IMR-90 (cell line): ENCODE data around the gene TIGAR. TPM values are rescaled to one million over a fixed set of nuclear protein-coding genes. Genes with fewer than 3 reads are reported as not detected.

ENCODE experiments used
- ATAC-seq: fragments of 200-7000 bp; cut with Tn5 transposase; 2 replicates; pipeline ENCODE4 v1.9.1; 2020; ENCODE audit warnings: low read depth, mild to moderate bottlenecking, moderate library complexity
- BruUV-seq: library from RNA; stranded (reverse); fragments of 400-500 nt; replicated peaks from 2 replicates; lab custom pipeline; 2021; lab: Mats Ljungman, UMichigan
- CTCF ChIA-PET: fragments of 300-600 bp; formaldehyde crosslinking; extraction: SDS; loops from one replicate; lab custom pipeline; 2021; ENCODE audit warnings: antibody characterized with exemption; lab: Yijun Ruan, JAX
- POLR2A ChIA-PET: fragments of 300-600 bp; sonication (Branson Sonifier 250); formaldehyde crosslinking; loops from one replicate; lab custom pipeline; 2022; ENCODE audit warnings: antibody characterized with exemption; ENCODE audit not compliant: unreplicated experiment; lab: Charles Lee
- DNase-seq: peaks from one replicate; pipeline ENCODE4 v3.0.0; 2013
- H2AFZ ChIP-seq: replicated peaks from 2 replicates; pipeline ENCODE3; 2013; ENCODE audit warnings: low read length, mild to moderate bottlenecking; ENCODE audit not compliant: poor library complexity
- H2AK5ac ChIP-seq: 2 replicates; pipeline ENCODE4 v1.6.1; 2013; ENCODE audit warnings: low read depth, low read length, inconsistent platforms
- H2AK9ac ChIP-seq: replicated peaks from 2 replicates; pipeline ENCODE3; 2013; ENCODE audit warnings: mild to moderate bottlenecking, low read depth, low read length, moderate library complexity; ENCODE audit not compliant: poor library complexity
- H2BK120ac ChIP-seq: 2 replicates; pipeline ENCODE4 v1.6.1; 2013; ENCODE audit warnings: low read depth, low read length, inconsistent platforms
- H2BK15ac ChIP-seq: 3 replicates; pipeline ENCODE4 v1.6.1; 2013; ENCODE audit warnings: low read depth, low read length, inconsistent platforms
- H2BK20ac ChIP-seq: 2 replicates; pipeline ENCODE4 v1.6.1; 2013; ENCODE audit warnings: low read depth, mild to moderate bottlenecking, inconsistent platforms, low read length, moderate library complexity
- H2BK5ac ChIP-seq: 2 replicates; pipeline ENCODE4 v1.6.1; 2013; ENCODE audit warnings: mild to moderate bottlenecking, low read depth, low read length, inconsistent platforms; ENCODE audit not compliant: poor library complexity, severe bottlenecking
- H3K14ac ChIP-seq: replicated peaks from 2 replicates; pipeline ENCODE4 v1.6.1; 2013; ENCODE audit warnings: low read depth, low read length, inconsistent platforms
- H3K18ac ChIP-seq: 2 replicates; pipeline ENCODE4 v1.6.1; 2013; ENCODE audit warnings: low read depth, low read length, control low read depth
- H3K23ac ChIP-seq: 2 replicates; pipeline ENCODE4 v1.6.1; 2013; ENCODE audit warnings: low read depth, low read length, inconsistent platforms
- H3K27ac ChIP-seq: 2 replicates; pipeline ENCODE4 v1.5.1; 2013; ENCODE audit warnings: mild to moderate bottlenecking, control low read depth, low read length; ENCODE audit not compliant: insufficient read depth
- H3K27me3 ChIP-seq: 2 replicates; pipeline ENCODE4 v1.6.1; 2013; ENCODE audit warnings: low read length; ENCODE audit not compliant: control insufficient read depth, insufficient read depth
- H3K36me3 ChIP-seq: 2 replicates; pipeline ENCODE4 v1.6.1; 2013; ENCODE audit warnings: low read length, mixed read lengths; ENCODE audit not compliant: control insufficient read depth, insufficient read depth
- H3K4ac ChIP-seq: 2 replicates; pipeline ENCODE4 v1.6.1; 2013; ENCODE audit warnings: low read depth, low read length, inconsistent platforms
- H3K4me1 ChIP-seq: 2 replicates; pipeline ENCODE4 v1.6.1; 2013; ENCODE audit warnings: low read length, mixed read lengths; ENCODE audit not compliant: control insufficient read depth, insufficient read depth
- H3K4me2 ChIP-seq: 2 replicates; pipeline ENCODE4 v1.6.1; 2013; ENCODE audit warnings: low read depth, mild to moderate bottlenecking, control low read depth, low read length, moderate library complexity
- H3K4me3 ChIP-seq: 2 replicates; pipeline ENCODE4 v1.5.1; 2013; ENCODE audit warnings: low read depth, mild to moderate bottlenecking, control low read depth, low read length, moderate library complexity; ENCODE audit not compliant: insufficient read depth
- H3K56ac ChIP-seq: 2 replicates; pipeline ENCODE4 v1.6.1; 2013; ENCODE audit warnings: low read length, inconsistent platforms; ENCODE audit not compliant: insufficient read depth; ENCODE audit errors: extremely low read depth
- H3K79me1 ChIP-seq, 2 experiments: 2 replicates each; pipeline ENCODE4 v1.6.1; 2013; ENCODE audit warnings: low read length in 2 of 2, inconsistent platforms in 1 of 2, low read depth in 1 of 2
- H3K9ac ChIP-seq: 2 replicates; pipeline ENCODE4 v1.6.1; 2013; ENCODE audit warnings: low read depth, low read length, control low read depth
- H3K9me1 ChIP-seq: 2 replicates; pipeline ENCODE4 v1.6.1; 2013; ENCODE audit warnings: low read length, inconsistent platforms; ENCODE audit not compliant: insufficient read depth
- H3K9me3 ChIP-seq: 2 replicates; pipeline ENCODE4 v1.6.1; 2013; ENCODE audit warnings: low read length; ENCODE audit not compliant: control insufficient read depth, insufficient read depth
- H4K20me1 ChIP-seq: 2 replicates; pipeline ENCODE4 v1.6.1; 2013; ENCODE audit warnings: low read length, inconsistent platforms; ENCODE audit not compliant: insufficient read depth
- H4K5ac ChIP-seq: 2 replicates; pipeline ENCODE4 v1.6.1; 2013; ENCODE audit warnings: mild to moderate bottlenecking, low read depth, low read length, control low read depth
- H4K8ac ChIP-seq, 2 experiments: 2 replicates each; pipeline ENCODE4 v1.6.1; 2013; ENCODE audit warnings: low read depth in 2 of 2, low read length in 2 of 2, control low read depth in 1 of 2, inconsistent platforms in 1 of 2
- H4K91ac ChIP-seq: 2 replicates; pipeline ENCODE4 v1.6.1; 2013; ENCODE audit warnings: low read depth, low read length, inconsistent platforms; ENCODE audit not compliant: insufficient read depth
- BHLHE40 ChIP-seq: fragments of 150-350 bp; IDR thresholded peaks from 2 replicates; pipeline ENCODE4 v1.6.1; 2016; ENCODE audit warnings: mild to moderate bottlenecking, low read depth, low read length
- CEBPB ChIP-seq: IDR thresholded peaks from 2 replicates; pipeline ENCODE4 v1.6.1; 2012; ENCODE audit warnings: low read depth, low read length, improper control_type of control experiment
- CHD1 ChIP-seq: IDR thresholded peaks from 2 replicates; pipeline ENCODE4 v1.6.1; 2012; ENCODE audit warnings: low read depth, low read length, improper control_type of control experiment
- CTCF ChIP-seq: conservative IDR thresholded peaks from 2 replicates; pipeline ENCODE4 v1.5.1; 2012; ENCODE audit warnings: mild to moderate bottlenecking, low read depth, low read length, improper control_type of control experiment
- ELK1 ChIP-seq: fragments of 150-350 bp; IDR thresholded peaks from 2 replicates; pipeline ENCODE4 v1.6.1; 2016; ENCODE audit warnings: low read depth, mild to moderate bottlenecking, low read length, moderate library complexity, borderline replicate concordance
- FOS ChIP-seq: fragments of 150-350 bp; IDR thresholded peaks from 2 replicates; pipeline ENCODE4 v1.6.1; 2016; ENCODE audit warnings: low read depth, low read length
- MAFK ChIP-seq: IDR thresholded peaks from 2 replicates; pipeline ENCODE4 v1.6.1; 2012; ENCODE audit warnings: low read depth, low read length, improper control_type of control experiment
- MAZ ChIP-seq: IDR thresholded peaks from 2 replicates; pipeline ENCODE4 v1.6.1; 2012; ENCODE audit warnings: low read depth, mild to moderate bottlenecking, low read length, improper control_type of control experiment, moderate library complexity, borderline replicate concordance
- MXI1 ChIP-seq: IDR thresholded peaks from 2 replicates; pipeline ENCODE4 v1.6.1; 2012; ENCODE audit warnings: low read depth, mild to moderate bottlenecking, low read length, moderate library complexity, borderline replicate concordance
- NFE2L2 ChIP-seq: fragments of 150-350 bp; IDR thresholded peaks from 2 replicates; pipeline ENCODE4 v1.6.1; 2016; ENCODE audit warnings: low read depth, mild to moderate bottlenecking, low read length
- POLR2A ChIP-seq: IDR thresholded peaks from 2 replicates; pipeline ENCODE4 v1.6.1; 2012; ENCODE audit warnings: mild to moderate bottlenecking, low read depth, low read length
- RAD21 ChIP-seq: IDR thresholded peaks from 2 replicates; pipeline ENCODE4 v1.6.1; 2012; ENCODE audit warnings: low read length, improper control_type of control experiment
- RCOR1 ChIP-seq: IDR thresholded peaks from 2 replicates; pipeline ENCODE4 v1.6.1; 2012; ENCODE audit warnings: mild to moderate bottlenecking, low read length, improper control_type of control experiment; ENCODE audit not compliant: insufficient replicate concordance
- RFX5 ChIP-seq: IDR thresholded peaks from 2 replicates; pipeline ENCODE4 v1.8.0; 2012; ENCODE audit warnings: low read depth, mild to moderate bottlenecking, low read length, moderate library complexity
- SMC3 ChIP-seq: fragments of 150-350 bp; IDR thresholded peaks from 2 replicates; pipeline ENCODE4 v1.6.1; 2016; ENCODE audit warnings: low read depth, mild to moderate bottlenecking, antibody characterized with exemption, low read length, moderate library complexity
- USF2 ChIP-seq: fragments of 150-350 bp; IDR thresholded peaks from 2 replicates; pipeline ENCODE4 v1.6.1; 2017; ENCODE audit warnings: mild to moderate bottlenecking, antibody characterized with exemption, low read length, low read depth
- WGBS, 2 experiments: methylation state at CpG; one replicate each; pipeline versions ENCODE4 v1.1.5 to v1.1.7; 2013; ENCODE audit warnings: missing lambda C conversion rate in 2 of 2; ENCODE audit not compliant: insufficient read length in 1 of 2; ENCODE audit errors: extremely low coverage in 2 of 2; 5-methylcytosine and 5-hydroxymethylcytosine counted together
- dilution Hi-C: fragments of 300-500 bp; cut with HindIII; formaldehyde crosslinking; loops from one replicate; pipeline ENCODE4 v1.14.3; 2018; ENCODE audit warnings: low sequenced_read_pairs; ENCODE audit not compliant: unreplicated experiment
- in situ Hi-C: fragments of 300-500 bp; cut with MboI; formaldehyde crosslinking; loops from 3 replicates; pipeline ENCODE4 v1.14.3; 2019; ENCODE audit warnings: low sequenced_read_pairs, inconsistent platforms, mixed read lengths
- intact Hi-C: fragments of 100-400 bp; cut with micrococcal nuclease; formaldehyde crosslinking; loops from 2 replicates; pipeline ENCODE4 v1.10.0; 2022
- polyA plus RNA-seq, 3 experiments: library from polyadenylated mRNA; depleted of rRNA; stranded (reverse); fragments of >200 nt; gene quantifications; 2 replicates each; pipeline ENCODE4 v1.2.3, GENCODE V29; 2012; ENCODE audit warnings: low replicate concordance in 1 of 3
- total RNA-seq: library from RNA; depleted of rRNA; stranded (reverse); fragments of >200 nt; gene quantifications from 2 replicates; pipeline ENCODE4 v1.2.3, GENCODE V29; 2012

The TIGAR gene
- total and polyA plus RNA-seq, 2 of the 4 experiments (the other 2 are of a cell fraction) = 7.3 to 13.7 TPM

- no peak overlapping the region for H4K5ac ChIP-seq
- H3K4me1 ChIP-seq = no peaks in the 10 kb centered on the region
- no peak overlapping the region for H2BK20ac ChIP-seq
- POLR2A ChIA-PET = no interaction called here
- no TSS peak for BruUV-seq
- no peak overlapping the region for H3K4me2 ChIP-seq
- no peak overlapping the region for H3K14ac ChIP-seq
- H2BK15ac ChIP-seq = no peak overlapping the region
- H2BK120ac ChIP-seq = no peak overlapping the region
- H3K4me3 ChIP-seq = no peak overlapping the region
- no peak overlapping the region for H3K18ac ChIP-seq
- no peak overlapping the region for H3K23ac ChIP-seq
- CTCF ChIA-PET = no interaction called here
- in situ Hi-C loops (no loop called here), intact Hi-C loops (no loop called here), dilution Hi-C loops (no loop called here)
- H2AK9ac ChIP-seq = no peak overlapping the region
- no peak for DNase-seq
- H4K8ac ChIP-seq = no peak overlapping the region
- TF ChIP-seq CTCF (no peak), USF2 (no peak), ELK1 (no peak), MAZ (no peak), CHD1 (no peak), BHLHE40 (no peak), FOS (no peak), MXI1 (no peak), POLR2A (no peak), RAD21 (no peak), RFX5 (no peak), SMC3 (no peak), NFE2L2 (no peak), MAFK (no peak), CEBPB (no peak), RCOR1 (no peak)
- no peaks in the 10 kb centered on the region for H3K9me1 ChIP-seq
- no peak overlapping the region for H3K56ac ChIP-seq
- H3K4ac ChIP-seq = no peak overlapping the region
- H3K79me1 ChIP-seq = no peaks in the 10 kb centered on the region
- H3K27ac ChIP-seq = no peak overlapping the region
- WGBS, 2 experiments = 17% methylated on average over 1 of the region's 4 CpGs; no CpG with 5 or more reads in 1 of the 2 experiments
- H3K9me3 ChIP-seq = no peaks in the 10 kb centered on the region
- no peaks in the 10 kb centered on the region for H3K36me3 ChIP-seq
- ATAC-seq = no peak
- H3K9ac ChIP-seq = no peak overlapping the region
- H2AFZ ChIP-seq = no peak overlapping the region
- H4K91ac ChIP-seq = no peak overlapping the region
- H2AK5ac ChIP-seq = no peak overlapping the region
- no peaks in the 10 kb centered on the region for H4K20me1 ChIP-seq
- peaks cover 7% of the 10 kb centered on the region; the same call in 1 of the 2 replicates for H3K27me3 ChIP-seq
- no peak overlapping the region for H2BK5ac ChIP-seq
Observed at GRCh38 chr12:4386801-4387200, 65.8 kb downstream of the TIGAR start.
